BLaER1 treated with 17β-estradiol and CSF1 and Interleukin-3, amounts not matched to agents 10 nM and 100 nM (cell line): ENCODE data around the gene RHBDD2.
A peak's percentile ranks its signal among the peaks of the same experiment; 100 is the strongest.

Source experiments
- H3K27ac ChIP-seq, 11 experiments: shearing (Covaris generic); formaldehyde crosslinking; 2 replicates each; pipeline ENCODE4 v1.8.1; 2022
- H3K27me3 ChIP-seq, 11 experiments: shearing (Covaris generic); formaldehyde crosslinking; 2 replicates each; pipeline ENCODE4 v1.8.1; 2022
- H3K36me3 ChIP-seq, 11 experiments: shearing (Covaris generic); formaldehyde crosslinking; 2 replicates each; pipeline ENCODE4 v1.8.1; 2022
- H3K4me1 ChIP-seq, 10 experiments: shearing (Covaris generic); formaldehyde crosslinking; 2 replicates each; pipeline ENCODE4 v1.8.1; 2022
- H3K4me2 ChIP-seq, 11 experiments: shearing (Covaris generic); formaldehyde crosslinking; 2 replicates each; pipeline ENCODE4 v1.8.1; 2022
- H3K4me3 ChIP-seq, 10 experiments: shearing (Covaris generic); formaldehyde crosslinking; 2 replicates each; pipeline ENCODE4 v1.8.1; 2022
- H3K9ac ChIP-seq, 11 experiments: shearing (Covaris generic); formaldehyde crosslinking; 2 replicates each; pipeline ENCODE4 v1.8.1; 2022
- H3K9me3 ChIP-seq, 11 experiments: shearing (Covaris generic); formaldehyde crosslinking; replicated peaks in 1 of 11; 2 replicates each; pipeline ENCODE4 v1.8.1; 2022
- H4K20me1 ChIP-seq, 11 experiments: shearing (Covaris generic); formaldehyde crosslinking; 2 replicates each; pipeline ENCODE4 v1.8.1; 2022
- Cebpa-rat ChIP-seq, 11 experiments: shearing (Covaris generic); IDR thresholded peaks; 2 replicates each; pipeline ENCODE4 v1.8.1; 2022

RHBDD2 gene

DNA sequence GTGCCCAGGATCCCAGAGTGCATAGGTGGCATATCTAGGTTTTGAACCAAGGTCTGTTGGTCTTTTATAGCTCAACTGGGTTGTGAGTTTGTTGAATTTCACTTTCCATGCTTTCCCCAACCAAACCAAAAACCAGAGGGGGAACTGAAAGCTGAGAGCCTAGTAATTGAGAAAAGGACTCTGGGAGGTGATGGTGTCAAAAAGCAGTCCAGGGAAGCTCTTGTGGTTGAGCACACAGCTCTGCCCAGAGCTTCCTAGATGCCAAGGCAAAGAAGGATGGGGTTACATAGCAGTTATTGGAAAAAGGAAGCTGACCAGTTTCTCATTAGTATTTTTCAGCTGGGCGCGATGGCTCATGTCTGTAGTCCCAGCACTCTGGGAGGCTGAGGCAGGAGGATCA lies 46.1 kb downstream of the RHBDD2 start:
- Histone ChIP-seq H3K4me3 (no peak overlapping the region), H3K9me3 (peaks cover 0 to 9% (median 0%) of the 10 kb centered on the region in 11 experiments; a peak in 4 of 22 replicates), H3K36me3 (peaks cover 8 to 62% (median 31%) of the 10 kb centered on the region in 11 experiments; a peak in 18 of 22 replicates), H4K20me1 (peaks cover 86 to 100% (median 100%) of the 10 kb centered on the region in 11 experiments), H3K9ac (no peak overlapping the region), H3K4me2 (peak overlapping the region in 6 of 11 experiments; percentile 18 to 65 (median 56); a peak in 11 of 22 replicates), H3K27me3 (no peaks in the 10 kb centered on the region), H3K27ac (no peak overlapping the region), H3K4me1 (peaks cover 28 to 46% (median 42%) of the 10 kb centered on the region in 10 experiments)
- no peak for TF ChIP-seq Cebpa-rat (IDR thresholded peaks at IDR 0.05)

DNA sequence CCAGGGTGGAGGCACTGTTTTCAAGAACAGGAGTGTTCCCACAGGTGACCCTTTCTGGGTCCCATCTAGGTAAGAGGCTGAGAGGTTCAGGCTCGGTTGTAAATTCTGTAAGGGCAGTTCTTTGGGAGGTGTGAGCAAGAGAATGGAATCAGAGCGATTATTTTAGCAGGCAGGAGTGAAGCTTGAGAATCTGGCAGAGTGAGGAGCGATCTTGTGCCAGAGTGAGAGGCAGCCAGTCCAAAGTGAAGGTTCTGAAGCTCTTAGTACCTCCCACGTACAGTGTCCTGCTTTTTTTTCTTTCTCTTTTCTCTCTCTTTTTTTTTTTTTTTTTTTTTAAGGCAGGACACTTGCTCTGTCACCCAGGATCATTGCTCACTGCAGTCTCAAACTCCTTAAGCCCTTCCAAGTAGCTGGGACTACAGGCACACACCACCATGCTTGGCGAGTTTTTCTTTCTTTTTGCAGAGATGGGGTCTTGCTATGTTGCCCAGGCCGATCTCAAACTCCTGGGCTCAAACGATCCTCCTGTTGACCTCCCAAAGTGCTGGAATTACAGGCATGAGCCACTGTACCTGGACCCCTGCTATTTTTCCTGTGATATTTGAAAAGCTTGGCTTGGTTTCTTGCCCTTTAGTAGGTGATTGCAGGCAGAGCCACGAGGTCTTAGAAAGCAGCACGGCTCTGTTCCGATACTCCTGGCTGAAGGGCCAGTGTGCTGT lies 47.0 kb downstream of the RHBDD2 start:
- no peak overlapping the region for H3K4me3 ChIP-seq
- H3K4me1 ChIP-seq, result peaks cover 18 to 36% (median 32%) of the 10 kb centered on the region in 10 experiments
- peak overlapping the region in 5 of 11 experiments; percentile 37 to 65 (median 59); a peak in 9 of 22 replicates for H3K4me2 ChIP-seq
- no peak overlapping the region for H3K27ac ChIP-seq
- peaks cover 12 to 68% (median 35%) of the 10 kb centered on the region in 11 experiments; a peak in 20 of 22 replicates for H3K36me3 ChIP-seq
- no peaks in the 10 kb centered on the region for H3K27me3 ChIP-seq
- no peak overlapping the region for H3K9ac ChIP-seq
- H3K9me3 ChIP-seq, result peaks cover 0 to 19% (median 6%) of the 10 kb centered on the region in 11 experiments; a peak in 14 of 22 replicates
- H4K20me1 ChIP-seq, result peaks cover 76 to 100% (median 98%) of the 10 kb centered on the region in 11 experiments
- TF ChIP-seq Cebpa-rat (IDR thresholded peaks at IDR 0.05), result no peak

DNA sequence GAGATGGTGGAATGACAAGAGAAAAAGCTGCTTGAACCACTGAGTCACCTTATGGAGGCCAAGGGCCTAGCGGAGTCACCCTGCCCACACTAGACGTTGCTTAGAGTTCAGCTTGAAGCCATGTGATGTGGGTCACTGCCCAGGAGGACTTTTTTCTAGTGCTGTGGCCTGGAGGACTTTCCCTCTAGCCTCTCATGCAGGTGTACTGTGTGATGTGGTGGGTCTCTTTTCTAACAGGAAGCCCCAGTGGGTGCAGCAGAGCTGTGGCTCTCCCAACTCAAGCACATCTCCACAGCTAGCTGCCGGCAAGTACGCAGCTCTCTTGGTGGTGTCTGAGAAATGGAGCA lies 49.7 kb downstream of the RHBDD2 start:
- no peaks in the 10 kb centered on the region for H3K27me3 ChIP-seq
- H3K9me3 ChIP-seq, result peaks cover 0 to 21% (median 8%) of the 10 kb centered on the region in 11 experiments; a peak in 14 of 22 replicates
- no peak overlapping the region for H3K4me3 ChIP-seq
- peaks cover 63 to 100% (median 96%) of the 10 kb centered on the region in 11 experiments for H4K20me1 ChIP-seq
- H3K4me1 ChIP-seq, result peaks cover 10 to 25% (median 22%) of the 10 kb centered on the region in 10 experiments
- H3K27ac ChIP-seq, result no peak overlapping the region
- H3K9ac ChIP-seq, result no peak overlapping the region
- peak overlapping the region in 8 of 11 experiments; percentile 3 to 52 (median 28); a peak in 10 of 22 replicates for H3K4me2 ChIP-seq
- H3K36me3 ChIP-seq, result peaks cover 12 to 64% (median 32%) of the 10 kb centered on the region in 11 experiments; a peak in 20 of 22 replicates
- TF ChIP-seq Cebpa-rat (IDR thresholded peaks at IDR 0.05), result no peak

DNA sequence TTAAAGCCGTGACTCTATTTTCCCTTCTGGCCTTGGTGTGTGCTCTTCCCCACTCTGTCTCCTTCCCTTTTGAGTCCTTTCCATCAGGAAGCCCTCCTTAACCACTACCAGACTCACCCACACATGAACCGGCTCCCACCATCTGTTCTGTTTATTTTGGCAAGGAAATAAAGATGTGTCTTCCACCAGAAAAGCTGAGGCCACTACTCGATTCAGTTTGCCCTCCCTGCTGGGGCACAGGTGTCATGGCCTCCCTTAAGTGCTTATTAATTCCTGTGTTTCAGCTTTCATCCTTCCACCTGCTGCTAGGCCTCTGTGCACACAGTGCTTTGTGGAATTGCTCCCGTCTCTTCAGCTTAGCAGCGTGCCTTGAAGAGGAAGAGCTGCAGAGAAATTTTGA lies 52.8 kb downstream of the RHBDD2 start:
- no peaks in the 10 kb centered on the region for H3K27me3 ChIP-seq
- no peak for TF ChIP-seq Cebpa-rat (IDR thresholded peaks at IDR 0.05)
- H3K27ac ChIP-seq, result no peak overlapping the region
- H3K36me3 ChIP-seq, result peaks cover 12 to 68% (median 33%) of the 10 kb centered on the region in 11 experiments; a peak in 20 of 22 replicates
- H4K20me1 ChIP-seq, result peaks cover 39 to 100% (median 91%) of the 10 kb centered on the region in 11 experiments; a peak in 21 of 22 replicates
- no peak overlapping the region for H3K9ac ChIP-seq
- H3K4me3 ChIP-seq, result no peak overlapping the region
- H3K4me2 ChIP-seq, result no peak overlapping the region
- H3K4me1 ChIP-seq, result peaks cover 7 to 22% (median 11%) of the 10 kb centered on the region in 10 experiments; a peak in 18 of 20 replicates
- peaks cover 0 to 21% (median 8%) of the 10 kb centered on the region in 11 experiments; a peak in 14 of 22 replicates for H3K9me3 ChIP-seq

DNA sequence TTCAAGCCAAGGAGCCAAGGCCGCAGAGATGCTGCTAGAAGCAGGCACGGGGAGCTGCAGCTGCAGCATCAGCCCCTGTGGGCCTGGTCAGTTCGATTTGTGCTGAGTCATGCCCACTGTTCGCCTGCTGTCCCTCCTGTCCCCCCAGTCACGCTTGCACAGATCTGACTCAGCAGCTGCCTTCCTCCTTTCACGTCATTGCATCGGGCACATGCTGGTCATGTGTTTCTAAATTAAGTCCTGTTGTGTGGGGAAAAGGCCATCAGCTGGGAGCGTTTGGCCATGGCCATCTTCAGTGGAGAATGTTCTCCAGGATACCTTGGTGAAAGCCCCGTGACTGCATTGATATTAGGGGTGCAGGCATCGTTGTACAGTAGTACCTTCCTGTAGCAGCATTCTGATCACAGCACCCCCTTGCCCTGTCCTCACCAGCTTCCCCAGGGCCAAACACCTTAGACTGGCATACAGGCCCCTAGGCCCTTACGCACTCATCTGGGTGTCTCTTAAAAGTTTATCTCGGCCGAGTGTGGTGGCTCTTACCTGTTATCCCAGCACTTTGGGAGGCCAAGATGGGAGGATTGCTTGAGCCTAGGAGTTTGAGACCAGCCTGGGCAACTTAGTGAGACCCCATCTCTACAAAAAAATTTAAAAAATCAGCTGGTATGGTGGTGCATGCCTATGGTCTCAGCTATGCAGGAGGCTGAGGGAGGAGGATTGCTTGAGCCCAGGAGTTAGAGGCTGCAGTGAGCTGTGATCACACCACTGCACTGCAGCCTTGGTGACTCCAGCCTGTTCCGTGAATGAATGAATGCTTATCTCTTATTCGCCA lies 59.3 kb downstream of the RHBDD2 start:
- Histone ChIP-seq H3K9ac (no peak overlapping the region), H3K4me1 (peaks cover 0 to 51% (median 7%) of the 10 kb centered on the region in 10 experiments; a peak in 11 of 20 replicates), H4K20me1 (peaks cover 9 to 100% (median 78%) of the 10 kb centered on the region in 11 experiments; a peak in 21 of 22 replicates), H3K27me3 (no peaks in the 10 kb centered on the region), H3K36me3 (peaks cover 5 to 66% (median 23%) of the 10 kb centered on the region in 11 experiments; a peak in 16 of 22 replicates), H3K4me3 (no peak overlapping the region), H3K4me2 (peak overlapping the region in 5 of 11 experiments; percentile 39 to 74 (median 62); a peak in 9 of 22 replicates), H3K9me3 (no peaks in the 10 kb centered on the region), H3K27ac (peak overlapping the region in 7 of 11 experiments; percentile 1 to 61 (median 28); a peak in 7 of 22 replicates)
- TF ChIP-seq Cebpa-rat (IDR thresholded peaks at IDR 0.05), result no peak
